Rectal smooth muscle tissue (tissue), 1 donor: ENCODE measurements around the gene PTPRA.

Experiments used
- H3K27ac ChIP-seq: one replicate; pipeline ENCODE4 v1.7.0; 2013; ENCODE audit warnings: low read depth, low read length, inconsistent platforms
- H3K27me3 ChIP-seq: one replicate; pipeline ENCODE4 v1.7.0; 2013; ENCODE audit warnings: low read length; ENCODE audit not compliant: control insufficient read depth, insufficient read depth
- H3K36me3 ChIP-seq: one replicate; pipeline ENCODE4 v1.7.0; 2013; ENCODE audit warnings: low read length; ENCODE audit not compliant: control insufficient read depth, insufficient read depth
- H3K4me1 ChIP-seq: one replicate; pipeline ENCODE4 v1.7.0; 2013; ENCODE audit warnings: low read length; ENCODE audit not compliant: control insufficient read depth, insufficient read depth
- H3K4me3 ChIP-seq: one replicate; pipeline ENCODE4 v1.7.0; 2013; ENCODE audit warnings: low read length
- H3K9ac ChIP-seq: one replicate; pipeline ENCODE4 v1.7.0; 2013; ENCODE audit warnings: low read length

Gene PTPRA

DNA sequence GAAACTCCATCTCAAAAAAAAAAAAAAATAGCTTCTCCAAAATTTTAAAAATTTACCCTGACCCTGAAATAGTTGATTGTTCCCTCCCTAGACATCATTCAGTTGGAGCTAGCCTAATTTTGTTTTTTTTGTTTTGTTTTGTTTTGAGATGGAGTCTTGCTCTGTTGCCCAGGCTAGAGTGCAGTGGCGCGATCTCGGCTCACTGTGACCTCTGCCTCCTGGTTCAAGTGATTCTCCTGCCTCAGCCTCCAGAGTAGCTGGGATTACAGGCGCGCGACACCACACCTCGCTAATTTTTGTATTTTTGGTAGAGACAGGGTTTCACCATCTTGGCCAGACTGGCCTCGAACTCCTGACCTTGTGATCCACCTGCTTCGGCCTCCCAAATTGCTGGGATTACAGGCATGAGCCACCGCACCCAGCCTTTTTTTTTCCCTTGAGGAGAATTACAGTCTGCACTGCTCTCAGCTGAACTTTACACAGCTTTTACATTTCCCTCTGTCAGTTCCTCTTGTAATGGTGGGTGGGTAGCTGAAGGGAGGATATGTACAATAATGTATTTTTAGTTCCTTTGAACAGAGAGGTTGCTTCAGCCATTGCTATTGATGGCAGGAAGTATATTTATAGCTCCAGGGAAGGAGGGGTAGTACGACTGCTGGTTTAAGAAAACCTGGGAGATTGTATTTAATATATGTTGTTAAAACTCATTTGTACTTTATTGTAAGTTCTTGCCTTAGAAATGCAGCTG is 27.7 kb downstream of the PTPRA start:
- H3K27ac ChIP-seq = no peak overlapping the region
- H3K36me3 ChIP-seq = no peaks in the 10 kb centered on the region
- no peaks in the 10 kb centered on the region for H3K27me3 ChIP-seq
- H3K4me3 ChIP-seq = no peak overlapping the region
- H3K4me1 ChIP-seq = no peaks in the 10 kb centered on the region
- no peak overlapping the region for H3K9ac ChIP-seq

DNA sequence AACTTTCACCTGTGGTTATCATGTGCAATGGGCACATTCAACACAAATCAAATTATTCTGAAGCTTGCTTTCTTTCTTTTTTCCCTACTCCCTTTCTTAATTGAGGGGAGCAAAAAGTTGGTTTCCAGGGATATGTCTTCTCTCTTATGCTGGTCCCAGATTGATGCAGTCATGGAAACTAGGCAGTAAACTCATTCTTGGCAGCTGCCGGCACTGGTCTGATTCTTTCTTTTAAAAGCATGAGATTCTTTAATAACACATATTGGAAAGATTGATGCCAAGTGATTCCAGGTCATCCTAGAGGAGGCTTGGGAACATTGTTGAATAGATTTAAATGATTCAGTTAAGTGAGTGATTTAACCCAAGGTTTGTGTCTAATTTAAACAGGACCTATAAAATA is 29.0 kb downstream of the PTPRA start:
- Histone ChIP-seq H3K27ac (no peak overlapping the region), H3K4me3 (no peak overlapping the region), H3K9ac (no peak overlapping the region), H3K27me3 (no peaks in the 10 kb centered on the region), H3K36me3 (no peaks in the 10 kb centered on the region), H3K4me1 (no peaks in the 10 kb centered on the region)

DNA sequence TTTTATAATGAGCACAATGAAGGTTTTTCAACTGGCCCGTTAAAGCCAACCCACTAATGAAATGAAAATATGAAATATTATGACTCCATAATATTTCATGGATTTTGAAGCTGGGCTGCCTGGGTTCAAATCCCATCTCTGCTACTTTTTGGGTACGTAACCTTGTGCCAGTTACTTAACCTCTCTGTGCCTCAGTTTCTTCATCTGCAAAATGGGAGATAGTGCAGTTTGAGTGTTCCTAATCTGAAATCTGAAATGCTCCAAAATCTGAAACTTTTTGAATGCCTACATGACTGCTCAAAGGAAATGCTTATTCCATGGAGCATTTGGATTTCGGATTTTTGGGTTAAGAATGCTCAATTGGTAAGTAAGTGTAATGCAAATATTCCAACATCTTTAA is 29.5 kb downstream of the PTPRA start:
- H3K9ac ChIP-seq = no peak overlapping the region
- H3K36me3 ChIP-seq = no peaks in the 10 kb centered on the region
- H3K4me1 ChIP-seq = no peaks in the 10 kb centered on the region
- no peaks in the 10 kb centered on the region for H3K27me3 ChIP-seq
- no peak overlapping the region for H3K27ac ChIP-seq
- H3K4me3 ChIP-seq = no peak overlapping the region

DNA sequence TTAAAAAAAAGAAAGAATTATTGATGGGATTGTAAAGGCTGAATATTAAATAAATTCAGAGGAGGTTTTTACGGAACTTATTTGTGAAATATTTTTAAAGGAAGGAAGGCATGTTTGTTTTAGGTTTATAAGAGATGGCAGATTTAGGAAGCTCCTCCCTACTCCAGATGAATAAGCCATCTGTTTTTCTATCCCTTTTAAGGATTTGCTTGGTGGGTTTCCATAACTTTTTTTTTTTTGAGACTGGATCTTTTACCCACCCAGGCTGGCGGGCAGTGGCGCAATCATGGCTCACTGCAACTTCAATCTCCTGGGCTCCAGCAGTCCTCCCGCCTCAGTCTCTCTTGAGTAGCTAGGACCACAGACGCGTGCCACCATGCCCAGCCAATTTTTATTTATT is 30.4 kb downstream of the PTPRA start:
- Histone ChIP-seq H3K27ac (no peak overlapping the region), H3K4me3 (no peak overlapping the region), H3K4me1 (no peaks in the 10 kb centered on the region), H3K27me3 (no peaks in the 10 kb centered on the region), H3K36me3 (no peaks in the 10 kb centered on the region), H3K9ac (no peak overlapping the region)

DNA sequence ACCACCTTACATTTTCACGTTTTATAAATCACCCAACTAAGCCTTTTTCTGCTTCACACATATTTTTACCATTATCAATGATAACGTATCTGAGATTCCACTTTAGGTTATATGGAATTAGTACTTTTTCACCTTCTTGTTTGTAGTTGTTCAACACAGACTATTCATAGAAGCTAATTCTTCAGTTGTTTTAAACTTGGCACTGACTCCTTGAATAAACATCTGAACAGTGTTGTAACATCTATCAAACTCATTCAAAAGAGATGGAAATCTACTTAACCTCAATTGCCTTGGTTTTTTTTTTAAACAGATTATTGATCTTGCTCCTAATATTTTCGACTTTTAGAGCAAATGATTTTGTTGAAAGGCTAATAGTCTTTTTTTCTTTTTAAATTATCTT is 34.2 kb downstream of the PTPRA start:
- no peaks in the 10 kb centered on the region for H3K36me3 ChIP-seq
- H3K27me3 ChIP-seq = no peaks in the 10 kb centered on the region
- H3K27ac ChIP-seq = no peak overlapping the region
- no peaks in the 10 kb centered on the region for H3K4me1 ChIP-seq
- H3K9ac ChIP-seq = no peak overlapping the region
- no peak overlapping the region for H3K4me3 ChIP-seq

DNA sequence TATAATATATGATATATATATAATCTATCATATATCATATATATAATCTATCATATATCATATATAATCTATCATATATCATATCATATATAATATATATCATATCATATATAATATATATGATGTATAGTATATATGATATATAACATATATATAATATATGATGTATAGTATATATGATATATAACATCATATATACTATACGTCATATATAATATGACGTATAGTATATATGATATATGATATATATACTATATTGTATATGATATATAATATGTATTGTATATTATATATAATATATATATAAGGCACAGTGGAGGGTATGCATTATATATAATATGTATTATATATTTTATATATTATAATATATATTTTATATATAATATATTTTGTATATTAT is 36.7 kb downstream of the PTPRA start:
- H3K27me3 ChIP-seq = no peaks in the 10 kb centered on the region
- no peaks in the 10 kb centered on the region for H3K4me1 ChIP-seq
- H3K9ac ChIP-seq = no peak overlapping the region
- no peak overlapping the region for H3K27ac ChIP-seq
- no peak overlapping the region for H3K4me3 ChIP-seq
- no peaks in the 10 kb centered on the region for H3K36me3 ChIP-seq

DNA sequence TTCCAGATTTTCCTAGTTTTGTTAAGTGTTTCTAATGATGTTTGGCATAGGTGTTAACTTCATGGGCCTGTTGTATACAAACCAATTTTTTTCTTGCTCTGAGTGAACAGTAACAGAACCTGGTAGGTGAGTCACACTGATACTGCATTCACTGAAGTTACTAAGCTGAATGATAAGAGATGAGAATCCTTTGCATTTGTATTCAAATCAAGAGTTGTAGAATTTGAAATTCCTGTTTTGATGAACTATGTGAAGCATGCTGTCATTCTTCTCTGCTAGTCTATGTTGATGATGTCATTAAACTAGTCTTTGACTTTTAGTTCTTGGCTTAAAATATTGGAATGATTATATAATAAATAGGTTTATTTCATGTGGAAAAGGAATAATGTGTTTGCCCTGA is 37.9 kb downstream of the PTPRA start:
- H3K9ac ChIP-seq = no peak overlapping the region

DNA sequence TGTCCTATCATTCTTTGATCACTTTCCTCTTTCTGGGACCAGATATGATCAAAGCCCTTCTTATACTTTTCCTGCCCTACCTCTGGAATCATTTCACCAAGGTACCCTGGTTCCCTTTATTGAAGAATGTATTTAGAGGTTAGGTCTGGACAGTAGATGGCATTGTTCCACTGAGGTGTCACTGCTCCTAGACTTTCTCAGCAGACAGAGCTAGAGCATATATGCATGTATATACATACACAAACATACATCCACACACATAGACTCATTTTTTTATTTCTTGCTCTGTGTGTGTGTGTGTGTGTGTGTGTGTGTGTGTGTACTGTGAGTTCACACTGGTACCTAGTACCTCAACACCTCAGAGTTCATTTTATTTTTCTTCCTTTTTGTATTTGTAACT is 40.9 kb downstream of the PTPRA start:
- no peak overlapping the region for H3K4me3 ChIP-seq
- no peaks in the 10 kb centered on the region for H3K36me3 ChIP-seq
- H3K4me1 ChIP-seq = no peaks in the 10 kb centered on the region
- H3K27me3 ChIP-seq = no peaks in the 10 kb centered on the region
- no peak overlapping the region for H3K27ac ChIP-seq
- H3K9ac ChIP-seq = no peak overlapping the region

More for the DNA sequence above, 37.9 kb downstream of the PTPRA start:
- H3K27ac ChIP-seq = no peak overlapping the region
- no peaks in the 10 kb centered on the region for H3K27me3 ChIP-seq
- H3K36me3 ChIP-seq = no peaks in the 10 kb centered on the region
- H3K4me3 ChIP-seq = no peak overlapping the region
- no peaks in the 10 kb centered on the region for H3K4me1 ChIP-seq

DNA sequence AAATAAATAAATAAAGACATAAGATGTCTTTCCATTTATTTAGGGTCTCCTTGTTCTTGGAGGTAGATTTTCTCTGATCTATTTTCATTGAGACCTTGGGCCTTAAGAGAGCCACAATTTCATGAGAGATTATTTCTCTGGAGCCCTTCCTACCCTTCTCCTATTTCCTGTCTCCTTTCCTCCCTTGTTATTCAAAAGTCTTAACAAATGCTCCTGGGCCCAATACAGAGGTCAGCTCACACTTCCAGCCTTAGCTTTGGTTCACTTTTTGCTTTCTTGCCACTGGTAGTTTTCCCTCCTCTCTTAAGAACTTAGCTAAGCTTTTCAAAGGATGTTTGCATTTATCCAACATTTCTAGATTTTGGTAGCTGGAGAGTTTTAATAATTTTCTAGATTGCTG is 44.0 kb downstream of the PTPRA start:
- no peak overlapping the region for H3K4me3 ChIP-seq
- no peaks in the 10 kb centered on the region for H3K27me3 ChIP-seq
- H3K9ac ChIP-seq = no peak overlapping the region
- no peaks in the 10 kb centered on the region for H3K4me1 ChIP-seq
- no peak overlapping the region for H3K27ac ChIP-seq
- H3K36me3 ChIP-seq = no peaks in the 10 kb centered on the region

DNA sequence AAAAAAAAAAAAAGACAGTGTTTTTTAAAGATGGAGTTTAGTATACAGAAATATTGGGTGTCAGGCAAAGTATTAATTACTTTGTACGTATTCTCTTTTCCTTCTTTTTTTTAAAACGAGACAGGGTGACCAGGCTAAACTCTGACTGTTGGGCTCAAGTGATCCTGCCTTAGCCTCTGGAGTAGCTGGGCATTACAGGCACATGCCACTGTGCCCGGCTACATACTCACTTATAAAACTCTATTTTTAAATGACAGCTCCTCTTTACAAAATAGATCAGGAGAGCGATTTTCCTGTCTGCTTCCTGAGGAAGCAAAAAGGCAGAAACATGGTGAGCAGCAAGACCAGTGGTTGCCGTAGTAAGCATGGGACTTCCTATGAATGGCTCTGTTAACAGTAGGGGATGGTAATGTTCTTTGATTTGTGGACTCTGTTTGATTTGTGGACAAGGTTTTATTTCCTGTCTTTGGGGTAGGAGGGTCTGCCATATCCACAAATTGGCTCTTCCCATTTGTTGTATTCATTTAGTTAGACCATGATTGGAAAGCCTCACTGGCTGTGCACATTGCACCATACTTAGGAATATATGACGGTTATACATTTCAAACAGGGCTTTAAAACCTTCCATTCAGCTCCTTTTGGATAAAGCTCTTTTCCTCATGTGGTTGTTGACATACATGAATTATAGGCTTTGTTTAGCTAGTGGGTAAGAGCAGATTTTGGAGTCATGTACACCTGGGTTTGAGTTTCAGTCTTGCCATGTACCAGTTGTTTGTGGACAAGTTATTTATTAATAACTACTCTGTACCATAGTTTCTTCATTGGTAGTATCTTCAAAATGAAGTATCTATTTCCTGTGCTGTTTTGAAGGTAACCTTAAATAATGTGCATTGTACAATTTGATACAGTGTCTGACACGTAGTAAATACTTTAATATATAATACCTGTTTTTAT is 45.1 kb downstream of the PTPRA start:
- H3K4me1 ChIP-seq = no peaks in the 10 kb centered on the region
- H3K27ac ChIP-seq = no peak overlapping the region
- no peaks in the 10 kb centered on the region for H3K27me3 ChIP-seq
- no peak overlapping the region for H3K9ac ChIP-seq
- no peak overlapping the region for H3K4me3 ChIP-seq
- no peaks in the 10 kb centered on the region for H3K36me3 ChIP-seq

DNA sequence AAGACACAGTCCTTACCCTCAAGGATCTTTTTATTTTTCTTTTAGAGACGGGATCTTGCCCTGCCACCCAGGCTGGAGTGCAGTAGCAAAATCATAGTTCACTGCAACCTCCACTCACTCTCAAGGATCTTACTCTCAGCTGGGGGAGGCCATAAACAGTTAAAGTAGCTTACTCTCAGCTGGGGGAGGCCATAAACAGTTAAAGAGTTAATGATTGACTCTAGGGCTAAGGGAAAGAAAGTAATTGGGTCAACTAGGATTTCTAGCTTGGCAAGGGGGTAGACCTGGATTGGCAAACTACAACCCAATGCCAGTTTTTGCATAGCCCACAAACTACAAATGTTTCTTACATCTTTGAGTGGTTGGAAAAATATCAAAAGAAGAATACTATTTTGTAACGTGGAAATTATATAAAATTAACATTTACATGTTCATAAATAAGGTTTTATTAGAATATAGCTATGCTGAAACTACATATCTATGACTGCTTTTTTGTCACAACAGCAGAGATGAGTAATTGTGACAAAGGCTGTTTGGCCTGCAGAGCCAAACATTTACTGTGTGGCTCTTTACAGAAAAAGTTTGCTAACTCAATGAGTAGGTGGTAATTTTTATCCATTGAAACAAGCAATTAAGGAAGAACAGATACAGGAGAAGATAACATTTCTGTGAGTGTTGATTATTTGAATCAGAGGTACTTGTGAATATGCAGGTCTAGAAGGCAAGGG is 46.4 kb downstream of the PTPRA start:
- no peaks in the 10 kb centered on the region for H3K4me1 ChIP-seq
- H3K36me3 ChIP-seq = no peaks in the 10 kb centered on the region
- no peak overlapping the region for H3K4me3 ChIP-seq
- no peak overlapping the region for H3K27ac ChIP-seq
- no peak overlapping the region for H3K9ac ChIP-seq
- H3K27me3 ChIP-seq = no peaks in the 10 kb centered on the region

DNA sequence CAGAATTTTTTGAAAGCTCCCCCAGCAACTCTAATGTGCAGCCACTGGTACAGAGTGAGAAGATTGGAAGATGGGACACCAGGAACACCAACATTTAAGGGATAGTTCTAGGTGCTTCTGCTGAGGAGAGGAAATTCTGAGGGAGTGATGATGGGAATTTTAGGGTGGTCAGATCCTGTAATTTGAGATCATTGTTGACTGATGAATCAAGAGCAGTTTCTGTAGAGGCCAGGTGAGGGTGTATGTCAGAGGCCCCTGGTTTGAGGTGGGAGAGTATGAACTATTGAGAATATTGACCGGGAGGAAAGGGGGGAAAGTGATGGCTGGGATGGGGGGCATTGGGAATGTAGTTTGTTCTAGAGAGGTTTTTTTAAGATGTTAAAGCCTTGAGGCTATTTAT is 47.2 kb downstream of the PTPRA start:
- no peak overlapping the region for H3K9ac ChIP-seq
- H3K36me3 ChIP-seq = no peaks in the 10 kb centered on the region
- H3K4me1 ChIP-seq = no peaks in the 10 kb centered on the region
- no peak overlapping the region for H3K4me3 ChIP-seq
- no peaks in the 10 kb centered on the region for H3K27me3 ChIP-seq
- H3K27ac ChIP-seq = no peak overlapping the region
